ENCODE results near the gene ALDOC.

ALDOC gene

DNA sequence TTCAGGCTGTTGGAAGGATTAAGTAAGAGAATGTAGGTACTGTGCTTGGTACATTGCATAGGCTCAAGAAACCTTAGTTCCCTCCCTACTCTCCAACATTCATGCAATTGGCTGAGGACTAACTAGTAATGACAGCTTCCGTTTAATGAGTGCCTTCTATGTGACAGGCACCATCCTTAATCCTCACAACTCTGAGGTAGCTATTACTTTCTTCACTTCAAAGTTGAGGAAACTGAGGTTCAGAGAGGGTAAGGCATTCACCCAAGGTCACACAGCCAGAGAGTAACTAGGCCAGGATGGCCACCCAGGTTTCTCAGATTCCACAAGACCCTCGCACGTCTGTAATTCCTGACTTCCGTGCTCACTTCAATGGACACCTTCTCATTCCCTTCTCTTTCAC is 46.4 kb downstream of the ALDOC start:
- DNase-seq: no peak

GRCh38 chr17:28529013-28529400 is 47.7 kb downstream of the ALDOC start:
- DNase-seq: no peak

DNA sequence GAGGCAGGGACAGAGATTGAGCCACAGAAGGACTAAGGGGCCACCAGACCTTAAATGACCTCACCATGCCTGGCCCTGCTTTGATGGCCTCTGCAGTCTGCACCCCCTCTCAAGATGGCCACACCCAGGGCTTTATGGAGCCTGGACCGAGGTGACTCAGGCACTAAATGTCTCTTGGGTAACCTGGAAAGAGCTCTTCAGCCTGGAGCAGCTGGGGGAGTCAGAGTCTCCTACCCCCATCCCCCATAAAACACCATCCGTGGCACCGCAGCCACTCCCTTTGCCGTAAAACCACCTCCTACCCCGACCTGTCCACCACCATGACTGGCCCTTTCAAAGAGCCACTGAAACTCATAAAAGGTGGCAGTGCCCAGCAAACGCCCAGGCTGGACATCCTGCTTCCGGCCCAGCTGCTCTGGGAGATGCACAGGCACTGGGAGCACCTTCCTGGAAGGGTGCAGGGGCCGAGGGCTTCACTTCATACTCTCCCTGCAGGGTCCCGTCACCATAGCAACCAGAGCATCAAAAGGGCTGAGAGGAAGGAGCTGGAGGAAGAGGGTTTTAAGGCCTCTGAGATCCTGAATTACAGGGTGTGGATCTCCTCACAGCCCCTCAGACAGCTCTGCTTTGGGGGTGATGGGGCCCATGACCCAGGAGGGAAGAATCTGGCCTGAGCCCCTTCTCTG is 48.2 kb downstream of the ALDOC start:
- DNase-seq: no peak

DNA sequence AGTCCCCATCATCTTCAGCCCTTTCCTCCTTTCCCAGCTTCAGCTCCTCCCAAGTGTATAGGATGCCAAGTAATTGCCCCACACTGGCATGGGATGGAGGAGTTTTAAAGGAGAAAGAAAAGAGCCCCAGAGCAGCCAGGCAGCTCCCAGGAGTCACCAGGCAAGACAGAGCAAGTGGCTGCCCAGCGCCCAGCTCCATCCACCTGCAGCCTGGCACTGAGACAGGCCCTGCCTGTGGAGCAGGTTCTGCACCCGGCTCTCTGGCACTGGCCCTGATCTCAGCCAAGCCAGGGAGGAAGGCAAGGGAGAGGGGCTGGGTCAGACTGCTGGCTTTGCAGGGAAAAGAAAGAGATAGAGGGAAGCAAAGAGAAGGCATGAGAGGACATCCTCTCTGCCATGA is 48.8 kb downstream of the ALDOC start:
- no peak for DNase-seq

GRCh38 chr17:28527181-28527681 is 49.5 kb downstream of the ALDOC start:
- no peak for DNase-seq

GRCh38 chr17:28526381-28526780 is 50.3 kb downstream of the ALDOC start:
- no peak for DNase-seq

DNA sequence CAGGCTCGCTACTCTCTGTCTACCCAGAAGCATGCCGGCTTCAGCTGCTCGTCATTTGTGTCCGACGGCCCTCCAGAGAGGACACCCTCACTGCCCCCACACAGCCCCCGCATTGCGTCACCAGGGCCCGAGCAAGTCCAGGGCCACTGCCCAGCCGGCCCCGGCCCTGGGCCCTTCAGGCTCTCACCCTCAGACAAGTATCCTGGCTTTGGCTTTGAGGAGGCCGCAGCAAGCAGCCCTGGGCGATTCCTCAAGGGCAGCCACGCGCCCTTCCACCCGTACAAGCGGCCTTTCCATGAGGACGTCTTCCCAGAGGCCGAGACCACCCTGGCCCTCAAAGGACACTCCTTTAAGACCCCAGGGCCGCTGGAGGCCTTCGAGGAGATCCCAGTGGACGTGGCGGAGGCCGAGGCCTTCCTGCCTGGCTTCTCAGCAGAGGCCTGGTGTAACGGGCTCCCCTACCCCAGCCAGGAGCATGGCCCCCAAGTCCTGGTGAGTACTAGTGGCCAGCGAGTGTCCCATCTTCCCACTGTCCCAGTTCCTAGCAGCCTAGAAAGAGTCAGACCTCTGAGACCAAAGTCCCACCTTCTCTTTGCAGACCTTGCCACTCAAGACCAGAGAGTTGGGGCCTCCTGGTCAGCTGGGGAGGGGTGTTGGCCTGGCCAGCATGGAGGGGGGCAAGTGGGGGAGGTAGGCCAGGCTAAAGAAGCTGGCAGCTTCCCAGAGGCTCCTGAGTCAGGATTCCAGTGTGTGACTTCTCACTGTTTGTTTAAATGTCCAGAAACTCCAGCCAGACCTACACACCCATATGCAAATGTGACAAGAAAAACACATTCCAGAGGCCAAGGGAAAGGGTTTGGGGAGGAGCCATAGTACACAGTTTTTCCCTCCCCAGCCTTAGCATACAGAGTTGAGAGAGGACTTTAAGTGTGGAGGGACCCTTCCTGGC is 51.9 kb downstream of the ALDOC start:
- DNase-seq: no peak

GRCh38 chr17:28523876-28524275 is 52.8 kb downstream of the ALDOC start:
- no peak for DNase-seq

DNA sequence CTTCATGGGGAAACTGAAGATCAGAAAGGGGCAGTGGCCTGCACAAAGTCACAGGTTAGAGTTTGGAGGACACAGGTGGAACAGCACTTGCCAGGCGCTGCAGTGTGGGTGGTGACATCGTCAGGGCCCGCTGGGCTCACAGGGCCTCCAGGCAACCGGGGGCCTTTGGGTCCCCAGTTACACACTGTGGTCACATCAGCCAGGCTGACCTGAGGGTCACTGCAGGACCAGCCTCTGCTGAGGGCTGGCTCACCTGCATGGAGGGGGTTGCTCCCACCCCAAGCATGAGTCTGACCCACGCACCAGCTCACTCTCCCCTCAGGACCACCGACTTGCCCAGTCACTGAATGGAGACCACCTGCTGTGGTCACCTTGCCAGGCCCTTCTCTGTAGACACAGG is 53.5 kb downstream of the ALDOC start:
- no peak for DNase-seq

Data from KG1 (cell line).